Measurements from ENCODE around the gene KMT5B. TPM values are rescaled to one million over a fixed set of nuclear protein-coding genes. Genes with fewer than 3 reads are reported as not detected.

Gene KMT5B
- total and polyA plus RNA-seq, 10 of the 15 experiments (the other 5 are each of a cell fraction or from before 2014, with no cell fraction given) = 4.7 to 21.8 (median 18.0) TPM

DNA sequence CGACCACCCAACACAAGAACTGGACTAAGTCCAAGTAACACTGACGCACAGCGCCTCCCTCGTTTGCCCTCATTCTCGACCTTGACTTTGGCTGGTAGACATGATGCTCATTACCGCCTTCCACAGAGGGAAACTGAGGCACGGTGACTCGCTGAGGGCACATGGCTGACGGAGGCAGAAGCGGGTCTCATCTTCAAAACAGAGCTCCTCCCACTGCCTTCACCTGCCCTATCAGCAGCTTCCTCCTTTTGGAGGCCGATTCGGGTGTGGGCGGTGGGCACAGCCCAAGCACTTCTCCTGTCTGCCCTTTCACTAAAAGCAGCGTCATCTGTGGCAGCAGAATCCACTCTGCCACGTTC, 2.0 kb upstream of the KMT5B start:
- POLR2A ChIA-PET = no interaction called here
- RAD21 ChIA-PET (ENCODE audit: unreplicated experiment) = no interaction called here
- intact Hi-C loops (cut with micrococcal nuclease; ENCODE audit: unreplicated experiment) = no loop called here

More for the DNA sequence above, 2.0 kb upstream of the KMT5B start:
- Histone ChIP-seq H3K27me3 (replicated peaks in 1 of 2; ENCODE audit: control insufficient read depth in 2 of 2, insufficient read depth in 2 of 2, low read length in 1 of 2) (no peaks in the 10 kb centered on the region), H3K4me1 (ENCODE audit: control insufficient read depth, insufficient read depth, low read length) (peaks cover 10% of the 10 kb centered on the region), H3K9me3 (replicated peaks; ENCODE audit: control insufficient read depth, insufficient read depth, low read length) (no peaks in the 10 kb centered on the region), H3K27ac (ENCODE audit: control insufficient read depth, insufficient read depth) (no peak overlapping the region), H3K4me3 (no peak overlapping the region), H3K4me2 (ENCODE audit: control insufficient read depth, insufficient read depth) (no peak overlapping the region), H3K79me2 (ENCODE audit: control insufficient read depth, insufficient read depth, low read length) (peaks cover 21% of the 10 kb centered on the region), H3K36me3 (ENCODE audit: control insufficient read depth in 2 of 2, insufficient read depth in 2 of 2, low read length in 1 of 2) (no peaks in the 10 kb centered on the region), H3K9ac (ENCODE audit: control insufficient read depth, insufficient read depth, low read length) (no peak overlapping the region), H4K20me1 (ENCODE audit: control insufficient read depth, insufficient read depth) (peaks cover 6% of the 10 kb centered on the region), H2AFZ (ENCODE audit: control insufficient read depth, low read depth, low read length) (no peak overlapping the region)
- no peak for DNase-seq (ENCODE audit: low read depth, low spot score)
- ChIA-PET CTCF (no interaction called here), SMC1A (ENCODE audit: uncharacterized antibody, unreplicated experiment) (no interaction called here)
- BruUV-seq (replicated peaks) = no TSS peak
- no peak for TF ChIP-seq NFIC (IDR thresholded peaks at IDR 0.05; ENCODE audit: low read depth, low read length)
- TF ChIP-seq ZSCAN29 (IDR thresholded peaks at IDR 0.05) = no peak
- no peak for TF ChIP-seq MXI1 (IDR thresholded peaks at IDR 0.05; ENCODE audit: low read depth, low read length)
- TF ChIP-seq POLR2AphosphoS5 (IDR thresholded peaks at IDR 0.05; ENCODE audit: low read length) = no peak
- no peak for TF ChIP-seq EP300 (IDR thresholded peaks at IDR 0.05; ENCODE audit: borderline replicate concordance in 1 of 2, control insufficient read depth in 1 of 2, low read depth in 2 of 2, low read length in 2 of 2)
- TF ChIP-seq NR2C1 (IDR thresholded peaks at IDR 0.05) = no peak
- TF ChIP-seq SMAD1 (IDR thresholded peaks at IDR 0.05; ENCODE audit: low read depth, partially characterized antibody) = no peak
- TF ChIP-seq ZNF384 (IDR thresholded peaks at IDR 0.05; ENCODE audit: borderline replicate concordance, low read depth, low read length) = no peak
- no peak for TF ChIP-seq CHD4 (IDR thresholded peaks at IDR 0.05)
- TF ChIP-seq, protein P1, sequence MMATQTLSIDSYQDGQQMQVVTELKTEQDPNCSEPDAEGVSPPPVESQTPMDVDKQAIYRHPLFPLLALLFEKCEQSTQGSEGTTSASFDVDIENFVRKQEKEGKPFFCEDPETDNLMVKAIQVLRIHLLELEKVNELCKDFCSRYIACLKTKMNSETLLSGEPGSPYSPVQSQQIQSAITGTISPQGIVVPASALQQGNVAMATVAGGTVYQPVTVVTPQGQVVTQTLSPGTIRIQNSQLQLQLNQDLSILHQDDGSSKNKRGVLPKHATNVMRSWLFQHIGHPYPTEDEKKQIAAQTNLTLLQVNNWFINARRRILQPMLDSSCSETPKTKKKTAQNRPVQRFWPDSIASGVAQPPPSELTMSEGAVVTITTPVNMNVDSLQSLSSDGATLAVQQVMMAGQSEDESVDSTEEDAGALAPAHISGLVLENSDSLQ (IDR thresholded peaks at IDR 0.05) = no peak
- TF ChIP-seq, protein P2, sequence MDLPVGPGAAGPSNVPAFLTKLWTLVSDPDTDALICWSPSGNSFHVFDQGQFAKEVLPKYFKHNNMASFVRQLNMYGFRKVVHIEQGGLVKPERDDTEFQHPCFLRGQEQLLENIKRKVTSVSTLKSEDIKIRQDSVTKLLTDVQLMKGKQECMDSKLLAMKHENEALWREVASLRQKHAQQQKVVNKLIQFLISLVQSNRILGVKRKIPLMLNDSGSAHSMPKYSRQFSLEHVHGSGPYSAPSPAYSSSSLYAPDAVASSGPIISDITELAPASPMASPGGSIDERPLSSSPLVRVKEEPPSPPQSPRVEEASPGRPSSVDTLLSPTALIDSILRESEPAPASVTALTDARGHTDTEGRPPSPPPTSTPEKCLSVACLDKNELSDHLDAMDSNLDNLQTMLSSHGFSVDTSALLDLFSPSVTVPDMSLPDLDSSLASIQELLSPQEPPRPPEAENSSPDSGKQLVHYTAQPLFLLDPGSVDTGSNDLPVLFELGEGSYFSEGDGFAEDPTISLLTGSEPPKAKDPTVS (IDR thresholded peaks at IDR 0.05; ENCODE audit: low read depth, low read length) = no peak
- no peak for TF ChIP-seq SRF (IDR thresholded peaks at IDR 0.05; ENCODE audit: low read depth in 2 of 2, low read length in 2 of 2)
- TF ChIP-seq CEBPB (IDR thresholded peaks at IDR 0.05; ENCODE audit: borderline replicate concordance in 1 of 2, low read depth in 2 of 2, low read length in 2 of 2) = no peak
- no peak for TF ChIP-seq ZZZ3 (IDR thresholded peaks at IDR 0.05; ENCODE audit: control insufficient read depth, insufficient read length, low read depth)
- no peak for TF ChIP-seq BACH1 (IDR thresholded peaks at IDR 0.05; ENCODE audit: borderline replicate concordance)
- TF ChIP-seq TARDBP (IDR thresholded peaks at IDR 0.05; ENCODE audit: borderline replicate concordance) = no peak
- TF ChIP-seq NR2F1 (conservative IDR thresholded peaks at IDR 0.05) = no peak
- no peak for TF ChIP-seq RFX5 (IDR thresholded peaks at IDR 0.05; ENCODE audit: low read depth, low read length)
- 29% methylated on average over 15 of the region's 15 CpGs for WGBS (ENCODE audit: insufficient coverage, insufficient replicate concordance, low lambda C conversion rate, missing lambda C conversion rate)
- no peak for ATAC-seq
- no peak for FAIRE-seq
- in situ Hi-C loops (cut with MboI) = no loop called here
